NCI-H2029 (cell line): ENCODE results near the gene BMPR1B.

ENCODE experiments used
- DNase-seq: peaks from one replicate; lab custom pipeline; 2025; lab: John Stamatoyannopoulos, UW

The BMPR1B gene

GRCh38 chr4:94912606-94913005 is 154.9 kb downstream of the BMPR1B start:
- no peak for DNase-seq

- DNase-seq, result no peak
These were observed 155.6 kb downstream of the BMPR1B start for GRCh38 chr4:94913316-94913715.

- DNase-seq, result no peak
These were observed 159.4 kb downstream of the BMPR1B start for GRCh38 chr4:94917146-94917545.

- no peak for DNase-seq
These were observed 160.8 kb downstream of the BMPR1B start for GRCh38 chr4:94918543-94918942.

GRCh38 chr4:94920369-94920768 is 162.6 kb downstream of the BMPR1B start:
- no peak for DNase-seq

- no peak for DNase-seq
These were observed 166.8 kb downstream of the BMPR1B start for GRCh38 chr4:94924566-94924965.

GRCh38 chr4:94925764-94926347 is 168.1 kb downstream of the BMPR1B start:
- DNase-seq, result no peak

GRCh38 chr4:94926936-94927335 is 169.2 kb downstream of the BMPR1B start:
- DNase-seq, result no peak

GRCh38 chr4:94927696-94928095 is 169.9 kb downstream of the BMPR1B start:
- DNase-seq, result no peak

- DNase-seq, result no peak
These were observed 171.9 kb downstream of the BMPR1B start for GRCh38 chr4:94929696-94930095.

- DNase-seq, result no peak
These were observed 173.9 kb downstream of the BMPR1B start for GRCh38 chr4:94931626-94932025.

- no peak for DNase-seq
These were observed 174.6 kb downstream of the BMPR1B start for GRCh38 chr4:94932366-94932765.

GRCh38 chr4:94933799-94934198 is 176.0 kb downstream of the BMPR1B start:
- DNase-seq, result no peak

- DNase-seq, result no peak
These were observed 176.4 kb downstream of the BMPR1B start for GRCh38 chr4:94934201-94934600.

GRCh38 chr4:94934864-94935263 is 177.1 kb downstream of the BMPR1B start:
- DNase-seq, result no peak

- no peak for DNase-seq
These were observed 179.1 kb downstream of the BMPR1B start for GRCh38 chr4:94936854-94937253.

- DNase-seq, result no peak
These were observed 182.2 kb downstream of the BMPR1B start for GRCh38 chr4:94939791-94940519.

GRCh38 chr4:94940520-94940908 is 182.8 kb downstream of the BMPR1B start:
- no peak for DNase-seq

- no peak for DNase-seq
These were observed 184.0 kb downstream of the BMPR1B start for GRCh38 chr4:94941706-94942105.

- DNase-seq, result no peak
These were observed 187.0 kb downstream of the BMPR1B start for GRCh38 chr4:94944726-94945125.

GRCh38 chr4:94947681-94948108 is 189.9 kb downstream of the BMPR1B start:
- no peak for DNase-seq

- DNase-seq, result no peak
These were observed 196.5 kb downstream of the BMPR1B start for GRCh38 chr4:94954251-94954650.

GRCh38 chr4:94957030-94957429 is 199.3 kb downstream of the BMPR1B start:
- no peak for DNase-seq

GRCh38 chr4:94959307-94959706 is 201.6 kb downstream of the BMPR1B start:
- no peak for DNase-seq
